ENCODE results near the gene CAPZB. TPM values are rescaled to one million over a fixed set of nuclear protein-coding genes. Genes with fewer than 3 reads are reported as not detected.
A peak's percentile ranks its signal among the peaks of the same experiment; 100 is the strongest.

CAPZB gene
- total RNA-seq, 2 donors from 2014 or later, result 404 to 419 TPM

GRCh38 chr1:19432943-19433718, 52.2 kb downstream of the CAPZB start:
- ATAC-seq (peak; percentile 16 to 84), DNase-seq (ENCODE audit: low spot score in 2 of 2) (no peak)
- peak overlapping the region; percentile 70 to 79 for H3K27ac Mint-ChIP-seq
- H3K9me3 Mint-ChIP-seq, result no peaks in the 10 kb centered on the region
- H3K36me3 Mint-ChIP-seq, result peaks cover 0 to 24% of the 10 kb centered on the region in 2 donors

- Mint-ChIP-seq H3K36me3 (peaks cover 0 to 14% of the 10 kb centered on the region in 2 donors), H3K9me3 (no peaks in the 10 kb centered on the region), H3K27ac (peak overlapping the region; percentile 58 to 76)
- no peak for DNase-seq (ENCODE audit: low spot score in 2 of 2)
- peak in 1 of 2 donors; percentile 17 for ATAC-seq
Measured at GRCh38 chr1:19430121-19431068, 54.9 kb downstream of the CAPZB start.

GRCh38 chr1:19429611-19430010, 55.7 kb downstream of the CAPZB start:
- Mint-ChIP-seq H3K27ac (peak overlapping the region; percentile 58 to 76), H3K9me3 (no peaks in the 10 kb centered on the region), H3K36me3 (peaks cover 0 to 20% of the 10 kb centered on the region in 2 donors)
- no peak for DNase-seq (ENCODE audit: low spot score in 2 of 2)
- no peak for ATAC-seq

GRCh38 chr1:19427087-19427781, 58.1 kb downstream of the CAPZB start:
- no peaks in the 10 kb centered on the region for H3K9me3 Mint-ChIP-seq
- peak overlapping the region; percentile 17 to 48 for H3K27ac Mint-ChIP-seq
- ATAC-seq, result no peak
- no peak for DNase-seq (ENCODE audit: low spot score in 2 of 2)
- H3K36me3 Mint-ChIP-seq, result peaks cover 0 to 14% of the 10 kb centered on the region in 2 donors

- H3K27ac Mint-ChIP-seq, result peak overlapping the region; percentile 17 to 48
- no peaks in the 10 kb centered on the region for H3K9me3 Mint-ChIP-seq
- DNase-seq (ENCODE audit: low spot score in 2 of 2) (no peak), ATAC-seq (peak in 1 of 2 donors; percentile 39)
- H3K36me3 Mint-ChIP-seq, result peaks cover 0 to 14% of the 10 kb centered on the region in 2 donors
Measured at GRCh38 chr1:19426294-19427086, 58.8 kb downstream of the CAPZB start.

- peak overlapping the region; percentile 17 to 26 for H3K27ac Mint-ChIP-seq
- DNase-seq (ENCODE audit: low spot score in 2 of 2), result no peak
- no peaks in the 10 kb centered on the region for H3K9me3 Mint-ChIP-seq
- ATAC-seq, result no peak
- peaks cover 0 to 14% of the 10 kb centered on the region in 2 donors for H3K36me3 Mint-ChIP-seq
Measured at GRCh38 chr1:19425646-19426239, 59.6 kb downstream of the CAPZB start.

- H3K27ac Mint-ChIP-seq, result peak overlapping the region; percentile 17 to 86
- no peak for ATAC-seq
- no peak for DNase-seq (ENCODE audit: low spot score in 2 of 2)
- peaks cover 0 to 14% of the 10 kb centered on the region in 2 donors for H3K36me3 Mint-ChIP-seq
- no peaks in the 10 kb centered on the region for H3K9me3 Mint-ChIP-seq
Measured at GRCh38 chr1:19424651-19425570, 60.4 kb downstream of the CAPZB start.

GRCh38 chr1:19423130-19423529, 62.2 kb downstream of the CAPZB start:
- no peak overlapping the region for H3K27ac Mint-ChIP-seq
- peaks cover 5 to 19% of the 10 kb centered on the region in 2 donors for H3K36me3 Mint-ChIP-seq
- no peak for DNase-seq (ENCODE audit: low spot score in 2 of 2)
- no peak for ATAC-seq
- H3K9me3 Mint-ChIP-seq, result no peaks in the 10 kb centered on the region

GRCh38 chr1:19421365-19421764, 64.0 kb downstream of the CAPZB start:
- no peak for ATAC-seq
- no peak for DNase-seq (ENCODE audit: low spot score in 2 of 2)
- Mint-ChIP-seq H3K36me3 (peaks cover 5 to 28% of the 10 kb centered on the region in 2 donors), H3K9me3 (no peaks in the 10 kb centered on the region), H3K27ac (peak overlapping the region; percentile 46 to 71)

- Mint-ChIP-seq H3K9me3 (no peaks in the 10 kb centered on the region), H3K27ac (peak overlapping the region in 1 of 2 donors; percentile 71)
- ATAC-seq, result no peak
Measured at GRCh38 chr1:19420606-19421005, 64.7 kb downstream of the CAPZB start.

GRCh38 chr1:19419691-19420090, 65.6 kb downstream of the CAPZB start:
- Mint-ChIP-seq H3K36me3 (peaks cover 5 to 22% of the 10 kb centered on the region in 2 donors), H3K27ac (peak overlapping the region; percentile 57 to 59)

More at GRCh38 chr1:19420606-19421005, 64.7 kb downstream of the CAPZB start:
- peaks cover 5 to 28% of the 10 kb centered on the region in 2 donors for H3K36me3 Mint-ChIP-seq
- DNase-seq (ENCODE audit: low spot score in 2 of 2), result no peak

GRCh38 chr1:19418503-19418971, 66.8 kb downstream of the CAPZB start:
- Mint-ChIP-seq H3K36me3 (peaks cover 5 to 20% of the 10 kb centered on the region in 2 donors), H3K27ac (peak overlapping the region; percentile 19 to 70), H3K9me3 (no peaks in the 10 kb centered on the region)
- ATAC-seq (no peak), DNase-seq (ENCODE audit: low spot score in 2 of 2) (no peak)

More at GRCh38 chr1:19419691-19420090, 65.6 kb downstream of the CAPZB start:
- H3K9me3 Mint-ChIP-seq, result no peaks in the 10 kb centered on the region
- DNase-seq (ENCODE audit: low spot score in 2 of 2), result no peak
- ATAC-seq, result no peak

GRCh38 chr1:19416921-19417470, 68.3 kb downstream of the CAPZB start:
- peaks cover 5 to 20% of the 10 kb centered on the region in 2 donors for H3K36me3 Mint-ChIP-seq
- ATAC-seq (no peak), DNase-seq (ENCODE audit: low spot score in 2 of 2) (no peak)
- peak overlapping the region in 1 of 2 donors; percentile 29 for H3K27ac Mint-ChIP-seq
- H3K9me3 Mint-ChIP-seq, result no peaks in the 10 kb centered on the region

GRCh38 chr1:19416145-19416544, 69.2 kb downstream of the CAPZB start:
- H3K27ac Mint-ChIP-seq, result peak overlapping the region in 1 of 2 donors; percentile 68
- no peak for ATAC-seq
- peaks cover 5 to 20% of the 10 kb centered on the region in 2 donors for H3K36me3 Mint-ChIP-seq
- DNase-seq (ENCODE audit: low spot score in 2 of 2), result no peak
- no peaks in the 10 kb centered on the region for H3K9me3 Mint-ChIP-seq
